ENCODE measurements around the gene RELN.

- no peak for TF ChIP-seq CTCF (IDR thresholded peaks at IDR 0.05; ENCODE audit: low read depth, low read length)
- TF ChIP-seq, protein P1, sequence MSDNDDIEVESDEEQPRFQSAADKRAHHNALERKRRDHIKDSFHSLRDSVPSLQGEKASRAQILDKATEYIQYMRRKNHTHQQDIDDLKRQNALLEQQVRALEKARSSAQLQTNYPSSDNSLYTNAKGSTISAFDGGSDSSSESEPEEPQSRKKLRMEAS (IDR thresholded peaks at IDR 0.05; ENCODE audit: low read depth, low read length): no peak
Observed at GRCh38 chr7:103989785-103990767, 618 bp upstream of the RELN start.
